ENCODE results near the gene ADGRD1. TPM values are rescaled to one million over a fixed set of nuclear protein-coding genes. Genes with fewer than 3 reads are reported as not detected.

The ADGRD1 gene
- polyA plus RNA-seq, 1 donor, result 13.7 TPM

DNA sequence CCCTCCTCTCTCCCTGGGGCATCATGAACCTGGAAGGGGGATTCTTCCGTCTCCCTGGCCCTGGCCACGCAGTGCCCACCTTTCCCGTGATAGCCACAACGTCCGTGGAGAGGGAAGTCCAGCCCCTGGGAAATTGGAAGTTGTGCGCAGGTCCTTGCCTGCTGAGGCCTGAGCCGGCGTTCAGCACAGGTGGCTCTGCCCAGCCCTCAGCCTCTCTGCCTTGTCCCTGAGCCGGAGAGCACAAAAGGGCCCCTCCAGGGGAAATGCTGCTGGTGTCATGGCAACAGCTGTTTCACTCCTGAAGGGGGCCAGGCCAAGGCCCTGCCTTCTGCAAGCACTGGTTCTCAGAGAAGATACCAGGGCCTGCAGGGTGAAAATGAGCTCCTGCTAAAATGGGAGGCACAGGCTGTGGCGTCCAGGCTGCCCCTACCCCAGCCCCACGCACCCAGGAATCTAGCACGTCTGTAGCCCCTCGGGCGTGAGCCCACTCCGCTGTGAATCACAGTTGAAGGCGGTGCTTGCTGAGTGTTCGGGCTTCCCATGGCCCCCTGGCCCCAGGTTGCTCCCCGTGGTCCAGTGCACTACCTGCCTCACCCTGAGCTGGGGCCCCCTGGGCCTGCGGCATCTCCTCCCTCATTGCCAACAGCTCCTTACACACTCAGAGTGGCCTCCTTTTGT lies 149.4 kb downstream of the ADGRD1 start:
- DNase-seq, result no peak

DNA sequence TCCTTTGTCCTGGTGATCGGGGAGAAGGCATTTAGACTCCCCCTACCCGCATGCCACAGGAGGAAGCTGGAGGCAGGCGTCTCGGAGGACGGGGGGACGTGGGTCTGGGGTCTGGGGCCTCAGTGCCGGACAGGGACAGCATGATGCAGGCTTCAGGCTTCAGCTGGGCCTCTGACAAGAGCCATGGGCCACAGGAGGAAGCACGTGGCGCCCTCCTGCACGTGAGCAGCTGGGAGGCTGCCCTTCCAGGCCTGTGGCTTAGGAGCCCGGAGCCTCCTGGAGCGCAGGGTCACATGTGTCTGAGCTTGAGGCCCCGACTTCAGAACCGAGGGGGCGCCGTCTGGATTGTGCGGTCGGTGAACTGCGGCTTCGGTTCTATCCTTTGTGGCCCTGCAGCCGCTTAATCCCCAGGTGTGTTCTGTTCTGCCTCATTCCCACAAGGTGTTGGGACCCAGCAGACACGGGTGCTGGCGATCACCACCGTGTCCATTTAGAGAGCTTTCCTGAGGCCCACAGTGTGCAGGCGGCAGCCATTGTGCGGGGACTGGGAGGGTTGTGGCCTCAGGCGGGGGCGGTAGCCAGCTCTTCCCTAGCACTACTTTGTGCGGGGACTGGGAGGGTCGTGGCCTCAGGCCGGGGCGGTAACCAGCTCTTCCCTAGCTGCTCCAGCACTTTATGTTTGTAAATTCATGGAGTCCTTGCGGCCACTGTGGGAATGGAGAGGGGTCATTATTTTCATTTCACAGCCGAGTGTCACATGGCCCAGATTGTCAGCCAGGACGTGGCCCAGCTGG lies 150.2 kb downstream of the ADGRD1 start:
- DNase-seq, result no peak

- DNase-seq, result peak; percentile 77
Observed at GRCh38 chr12:131104463-131105350, 151.0 kb downstream of the ADGRD1 start.

DNA sequence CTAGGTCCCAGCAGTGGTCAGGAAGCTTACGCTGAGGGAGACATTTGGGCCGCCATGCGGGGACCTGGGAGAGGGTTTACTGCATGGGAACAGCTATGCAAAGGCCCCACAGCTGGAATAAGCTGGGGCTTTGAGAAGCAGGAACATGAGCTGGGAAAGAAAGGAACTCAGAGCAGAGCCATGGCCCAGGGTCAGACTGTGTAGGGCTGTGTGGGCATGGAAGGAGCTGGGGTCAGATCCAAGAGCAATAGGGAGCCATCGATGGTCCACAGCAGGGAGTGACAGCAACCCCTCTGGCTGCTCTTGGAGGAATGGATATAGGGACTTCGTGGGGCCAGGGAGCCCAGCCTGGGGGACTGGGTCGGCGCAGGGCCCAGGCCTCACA lies 151.6 kb downstream of the ADGRD1 start:
- DNase-seq, result no peak

DNA sequence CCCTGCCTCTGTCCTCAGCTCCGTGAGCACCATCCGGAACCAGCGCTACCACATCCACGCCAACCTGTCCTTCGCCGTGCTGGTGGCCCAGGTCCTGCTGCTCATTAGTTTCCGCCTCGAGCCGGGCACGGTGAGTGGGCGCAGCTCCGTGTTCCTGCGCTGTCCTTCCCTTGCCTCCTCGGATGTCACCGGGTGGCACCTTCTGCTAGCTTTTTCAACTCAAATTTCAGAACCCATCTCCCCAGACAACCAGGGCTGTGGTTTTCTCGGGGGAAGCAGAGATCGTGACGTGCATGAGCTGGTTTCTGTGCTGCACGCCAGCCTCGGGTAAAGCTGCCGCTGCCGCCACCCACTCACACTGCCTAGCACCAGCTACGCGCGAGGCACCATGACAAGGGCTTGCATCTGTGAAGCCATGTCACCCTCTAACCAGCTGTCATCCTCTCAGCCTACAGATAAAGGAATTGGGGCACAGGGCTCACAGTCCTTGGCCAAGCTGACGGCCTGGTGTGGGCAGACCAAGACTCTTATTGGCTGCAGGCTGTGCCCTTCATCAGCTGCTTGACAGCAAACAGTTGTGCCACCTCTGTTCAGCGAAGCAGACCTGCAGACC lies 152.1 kb downstream of the ADGRD1 start:
- no peak for DNase-seq

- DNase-seq, result no peak
Observed at GRCh38 chr12:131106349-131106941, 152.7 kb downstream of the ADGRD1 start.

GRCh38 chr12:131108177-131108955 lies 154.7 kb downstream of the ADGRD1 start:
- no peak for DNase-seq

GRCh38 chr12:131111446-131111845 lies 157.7 kb downstream of the ADGRD1 start:
- no peak for DNase-seq

- DNase-seq, result no peak
Observed at GRCh38 chr12:131112021-131112420, 158.3 kb downstream of the ADGRD1 start.

DNA sequence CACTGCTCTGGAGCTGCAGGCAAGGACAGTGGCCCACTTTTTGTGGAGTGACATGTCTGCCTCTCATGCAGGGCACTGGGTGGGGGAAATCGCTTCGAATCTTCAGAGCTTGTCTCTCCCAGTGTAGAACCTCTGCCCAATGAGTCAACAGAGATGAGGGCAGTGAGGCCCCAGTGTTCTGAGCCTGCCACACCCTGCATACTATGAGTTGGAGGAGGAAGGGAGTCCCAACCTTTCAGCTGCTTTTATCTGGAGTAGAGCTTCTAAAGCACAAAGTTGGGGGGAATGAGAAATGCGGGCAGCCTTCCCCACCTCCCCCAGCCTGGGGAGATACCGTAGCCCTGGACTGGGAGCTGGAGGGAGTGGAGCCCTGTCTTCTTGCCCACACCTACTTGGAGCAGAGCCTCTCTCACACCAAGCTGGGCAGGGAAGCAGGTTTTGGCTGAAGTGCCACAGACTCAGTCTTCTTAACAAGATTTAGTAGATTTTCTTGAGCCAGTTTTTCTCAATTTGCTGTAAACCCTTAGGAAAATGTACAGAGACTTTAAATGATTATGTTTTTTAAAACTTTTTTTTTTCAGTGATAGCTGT lies 159.1 kb downstream of the ADGRD1 start:
- DNase-seq, result no peak

DNA sequence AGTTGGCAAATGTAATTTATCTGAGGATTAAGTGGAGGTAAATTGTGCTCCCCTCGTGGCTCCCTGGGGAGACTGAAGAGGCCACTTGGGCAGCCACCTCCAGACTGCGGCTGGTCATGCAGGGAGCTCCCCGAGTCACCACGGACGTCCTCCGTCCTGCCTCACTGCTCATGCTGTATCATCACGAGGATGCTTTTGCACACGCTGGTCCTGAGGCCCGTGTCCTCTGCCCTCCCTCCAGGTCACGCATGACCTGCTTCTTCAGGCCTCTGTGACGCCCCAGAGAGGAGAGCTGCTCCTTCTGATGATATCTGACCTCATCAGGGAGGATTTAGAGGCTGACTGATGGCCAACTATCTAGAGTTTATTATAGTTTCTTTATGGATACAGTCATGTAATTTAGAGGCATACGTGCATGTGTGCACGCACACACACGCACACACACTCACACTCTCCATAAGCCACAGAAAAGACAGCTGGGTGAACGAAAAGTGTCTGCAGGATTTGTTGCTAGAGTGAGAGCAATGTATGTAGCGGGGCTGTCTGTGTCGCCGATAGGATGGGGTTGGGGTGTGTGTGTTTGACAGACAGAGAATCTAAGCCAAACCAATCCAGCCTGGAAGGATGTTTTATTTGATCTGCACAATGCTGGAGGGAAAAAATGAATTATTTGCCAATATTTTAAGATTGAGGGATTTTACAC lies 160.0 kb downstream of the ADGRD1 start:
- DNase-seq, result no peak

GRCh38 chr12:131114271-131114670 lies 160.6 kb downstream of the ADGRD1 start:
- DNase-seq, result no peak

DNA sequence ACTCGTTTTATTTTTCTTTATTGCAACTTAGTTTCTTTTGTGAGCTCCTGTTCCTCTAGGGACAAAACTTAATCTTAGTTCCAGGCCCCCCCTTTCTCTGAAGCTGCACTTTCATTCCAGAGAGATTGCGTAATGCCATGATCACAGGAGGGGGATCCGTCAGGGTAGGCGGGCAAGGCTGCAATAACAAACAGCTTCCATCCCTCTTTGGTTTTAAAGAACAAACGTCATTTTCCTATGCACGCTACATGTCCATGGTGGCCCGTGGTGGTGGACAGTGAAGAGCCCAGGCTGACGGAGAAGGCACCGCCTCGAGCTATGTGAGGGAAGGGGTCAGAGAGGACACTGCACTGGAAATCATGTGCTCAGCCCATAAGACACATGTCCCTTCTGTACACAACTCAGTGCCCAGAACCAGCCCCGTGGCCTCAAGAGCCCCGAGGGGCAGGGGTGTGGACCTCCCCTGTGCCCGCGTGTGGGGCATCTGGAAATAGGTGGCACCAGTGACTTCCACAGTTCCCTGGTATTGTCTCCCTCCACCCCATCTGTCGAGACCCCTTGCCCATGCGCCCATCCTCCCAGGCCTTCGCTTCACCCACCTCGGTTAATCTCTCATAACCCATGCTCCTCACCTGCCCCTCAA lies 161.4 kb downstream of the ADGRD1 start:
- no peak for DNase-seq

DNA sequence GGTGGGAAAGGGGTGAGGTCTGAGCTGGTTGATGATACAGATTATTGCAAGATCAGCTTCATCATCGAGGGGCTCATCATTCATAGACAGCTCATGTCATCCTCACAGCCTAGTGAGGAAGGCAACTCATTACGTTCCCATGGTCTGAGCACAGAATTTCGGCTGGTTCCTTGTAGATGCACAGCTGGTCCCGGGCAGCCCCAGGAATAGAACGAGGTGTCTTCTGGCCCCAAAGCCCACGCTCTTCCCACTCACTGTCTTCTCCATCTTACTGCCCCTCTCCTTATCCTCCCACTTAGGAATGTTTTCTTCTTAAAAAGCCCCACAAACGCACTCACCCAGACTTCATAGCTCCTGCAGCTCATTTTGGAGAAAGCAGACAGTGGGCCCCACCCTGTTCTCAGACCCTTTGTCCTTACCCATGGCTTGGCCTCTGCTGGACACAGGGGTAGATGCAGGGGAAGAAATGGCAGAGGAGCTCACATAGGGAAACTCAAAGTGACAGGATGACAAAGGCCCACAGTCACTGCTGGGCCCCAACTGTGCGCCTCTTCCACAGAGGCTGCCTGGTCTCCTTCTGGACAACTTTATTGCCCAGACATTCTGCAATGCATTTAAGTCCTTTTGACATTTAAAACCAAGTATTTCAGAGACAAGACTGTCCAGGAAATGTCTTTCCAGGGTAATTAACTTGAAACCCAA lies 162.2 kb downstream of the ADGRD1 start:
- DNase-seq, result no peak

GRCh38 chr12:131116468-131117117 lies 162.9 kb downstream of the ADGRD1 start:
- DNase-seq, result no peak

GRCh38 chr12:131117438-131118245 lies 163.9 kb downstream of the ADGRD1 start:
- no peak for DNase-seq

- DNase-seq, result no peak
Observed at GRCh38 chr12:131118371-131118770, 164.7 kb downstream of the ADGRD1 start.
